HepG2 (cell line): Measurements from ENCODE around the gene PREX1. TPM values are rescaled to one million over a fixed set of nuclear protein-coding genes. Genes with fewer than 3 reads are reported as not detected.
A peak's percentile ranks its signal among the peaks of the same experiment; 100 is the strongest.

Source experiments
- AGO1 ChIP-seq: fragments of 200-400 bp; formaldehyde crosslinking; IDR thresholded peaks from 2 replicates; pipeline ENCODE4 v1.6.1; 2017; ENCODE audit warnings: mild to moderate bottlenecking, low read depth, low read length, moderate library complexity; ENCODE audit not compliant: poor library complexity, severe bottlenecking
- ARNT2 ChIP-seq: sonication (generic); formaldehyde crosslinking; IDR thresholded peaks from 2 replicates; pipeline ENCODE4 v1.8.0; 2022; ENCODE audit warnings: mild to moderate bottlenecking, low read depth, missing genetic modification reagents, moderate library complexity
- CBX5 ChIP-seq: sonication (generic); formaldehyde crosslinking; IDR thresholded peaks from 2 replicates; pipeline ENCODE4 v1.4.0; 2020; ENCODE audit warnings: missing genetic modification reagents, borderline replicate concordance
- ETV6 ChIP-seq: sonication (generic); formaldehyde crosslinking; conservative IDR thresholded peaks from 2 replicates; pipeline ENCODE4 v1.4.0; 2020; ENCODE audit warnings: missing genetic modification reagents
- FOXA1 ChIP-seq, 2 experiments: fragments of 450-650 bp in 1 of 2; sonication (generic) in 1 of 2; formaldehyde crosslinking in 1 of 2; IDR thresholded peaks; 2 replicates each; pipeline versions ENCODE4 v1.4.0 to v1.6.1; 2016 to 2020; ENCODE audit warnings: missing genetic modification reagents in 1 of 2
- ISL2 ChIP-seq: sonication (generic); formaldehyde crosslinking; IDR thresholded peaks from 2 replicates; pipeline ENCODE4 v1.5.0; 2020; ENCODE audit warnings: missing genetic modification reagents
- MED13 ChIP-seq: sonication (generic); formaldehyde crosslinking; IDR thresholded peaks from 2 replicates; pipeline ENCODE4 v1.5.0; 2020; ENCODE audit warnings: missing genetic modification reagents
- PRMT3 ChIP-seq: sonication (generic); formaldehyde crosslinking; IDR thresholded peaks from 2 replicates; pipeline ENCODE4 v1.8.1; 2022; ENCODE audit warnings: low read depth, mild to moderate bottlenecking, moderate library complexity, missing genetic modification reagents, borderline replicate concordance
- RBAK ChIP-seq: sonication (generic); formaldehyde crosslinking; IDR thresholded peaks from 2 replicates; pipeline ENCODE4 v1.5.1; 2020; ENCODE audit warnings: mild to moderate bottlenecking, missing genetic modification reagents
- RBM39 ChIP-seq: fragments of 200-400 bp; formaldehyde crosslinking; IDR thresholded peaks from one replicate; pipeline ENCODE4 v1.6.1; 2018; ENCODE audit warnings: antibody characterized with exemption, mild to moderate bottlenecking, low read depth, low read length; ENCODE audit not compliant: poor library complexity, severe bottlenecking
- SYNCRIP ChIP-seq: fragments of 200-400 bp; formaldehyde crosslinking; IDR thresholded peaks from 2 replicates; pipeline ENCODE4 v1.6.1; 2018; ENCODE audit warnings: mild to moderate bottlenecking, low read depth, low read length; ENCODE audit not compliant: insufficient read depth
- TMF1 ChIP-seq: sonication (generic); formaldehyde crosslinking; IDR thresholded peaks from 2 replicates; pipeline ENCODE4 v1.8.1; 2022; ENCODE audit warnings: low read depth, missing genetic modification reagents
- TOE1 ChIP-seq: sonication (generic); formaldehyde crosslinking; IDR thresholded peaks from 2 replicates; pipeline ENCODE4 v1.4.0; 2020; ENCODE audit warnings: mild to moderate bottlenecking, missing genetic modification reagents
- ZNF44 ChIP-seq: sonication (generic); formaldehyde crosslinking; IDR thresholded peaks from 2 replicates; pipeline ENCODE4 v1.5.1; 2020; ENCODE audit warnings: mild to moderate bottlenecking, missing genetic modification reagents
- ZNF552 ChIP-seq: sonication (generic); formaldehyde crosslinking; IDR thresholded peaks from 2 replicates; pipeline ENCODE4 v1.9.0; 2022; ENCODE audit warnings: missing genetic modification reagents, mild to moderate bottlenecking, borderline replicate concordance
- ZNF629 ChIP-seq: sonication (generic); formaldehyde crosslinking; conservative IDR thresholded peaks from 2 replicates; pipeline ENCODE4 v1.5.0; 2020; ENCODE audit warnings: missing genetic modification reagents
- ZNF709 ChIP-seq: sonication (generic); formaldehyde crosslinking; IDR thresholded peaks from 2 replicates; pipeline ENCODE4 v1.5.0; 2020; ENCODE audit warnings: mild to moderate bottlenecking, missing genetic modification reagents
- ZNF747 ChIP-seq: sonication (generic); formaldehyde crosslinking; IDR thresholded peaks from 2 replicates; pipeline ENCODE4 v1.8.1; 2023; ENCODE audit warnings: missing genetic modification reagents, mild to moderate bottlenecking, borderline replicate concordance
- ZNF850 ChIP-seq: sonication (generic); formaldehyde crosslinking; conservative IDR thresholded peaks from 2 replicates; pipeline ENCODE4 v1.9.0; 2021; ENCODE audit warnings: mild to moderate bottlenecking, missing genetic modification reagents
- polyA plus RNA-seq, 8 experiments: library from polyadenylated mRNA; depleted of rRNA in 3 of 8; stranded (reverse) in 7 of 8; unstranded in 1 of 8; fragments of >200 nt; fragmentation: Illumina TruSeq in 4 of 8; extraction: Trizol in 4 of 8; gene quantifications; 2 replicates each; pipeline versions ENCODE4 v1.2.1 to v1.2.3, GENCODE V29; 2011 to 2016; ENCODE audit warnings: low read depth in 4 of 8, missing spikeins in 1 of 8, mixed read lengths in 1 of 8; ENCODE audit not compliant: insufficient read depth in 1 of 8
- total RNA-seq, 5 experiments: library from RNA; depleted of rRNA; stranded (reverse); fragments of >200 nt; fragmentation: Illumina TruSeq; extraction: Trizol; gene quantifications; 2 replicates each; pipeline ENCODE4 v1.2.3, GENCODE V29; 2016; ENCODE audit warnings: low read depth in 1 of 5
- TF ChIP-seq, protein P1 (sequence below): sonication (generic); formaldehyde crosslinking; IDR thresholded peaks from 2 replicates; pipeline ENCODE4 v1.8.0; 2022; ENCODE audit warnings: missing genetic modification reagents, low read depth, mild to moderate bottlenecking, borderline replicate concordance
- TF ChIP-seq, protein P2 (sequence below): sonication (generic); formaldehyde crosslinking; IDR thresholded peaks from 2 replicates; pipeline ENCODE4 v1.5.0; 2020; ENCODE audit warnings: mild to moderate bottlenecking, missing genetic modification reagents
- TF ChIP-seq, protein P3 (sequence below): sonication (generic); formaldehyde crosslinking; IDR thresholded peaks from 2 replicates; pipeline ENCODE4 v1.5.0; 2020; ENCODE audit warnings: mild to moderate bottlenecking, missing genetic modification reagents, borderline replicate concordance

Gene PREX1
- total and polyA plus RNA-seq, 2 of the 13 experiments (the other 11 are each of a cell fraction or from before 2014, with no cell fraction given), result 0.02 to 0.04 TPM

GRCh38 chr20:48620507-48621375 lies 207.1 kb downstream of the PREX1 start (continued):
- TF ChIP-seq ISL2 (CRISPR knock-in tag) (0 out of 2 replicates have a peak, but pooled peaks have one; percentile 51), TOE1 (CRISPR knock-in tag) (0 out of 2 replicates have a peak, but pooled peaks have one; percentile 46), CBX5 (CRISPR knock-in tag) (0 out of 2 replicates have a peak, but pooled peaks have one; percentile 28), RBAK (CRISPR knock-in tag) (no peak), SYNCRIP (no peak), AGO1 (no peak), PRMT3 (CRISPR knock-in tag) (no peak), ZNF629 (CRISPR knock-in tag) (peak; percentile 22; the same call in 1 of the 2 replicates), ZNF552 (CRISPR knock-in tag) (no peak), ZNF850 (CRISPR knock-in tag) (no peak), ZNF44 (CRISPR knock-in tag) (no peak), MED13 (0 out of 2 replicates have a peak, but pooled peaks have one; percentile 55), FOXA1 (IDR thresholded peaks at IDR 0.05) (no peak), FOXA1 (CRISPR knock-in tag; IDR thresholded peaks at IDR 0.05) (peak; percentile 26; the same call in 1 of the 2 replicates), TMF1 (CRISPR knock-in tag) (0 out of 2 replicates have a peak, but pooled peaks have one; percentile 56), ETV6 (CRISPR knock-in tag) (0 out of 2 replicates have a peak, but pooled peaks have one; percentile 37), ZNF709 (CRISPR knock-in tag) (no peak), RBM39 (peak; percentile 75), ARNT2 (CRISPR knock-in tag) (peak; percentile 19; the same call in 1 of the 2 replicates), ZNF747 (CRISPR knock-in tag) (peak; percentile 51; the same call in 1 of the 2 replicates)
- TF ChIP-seq, protein P1, sequence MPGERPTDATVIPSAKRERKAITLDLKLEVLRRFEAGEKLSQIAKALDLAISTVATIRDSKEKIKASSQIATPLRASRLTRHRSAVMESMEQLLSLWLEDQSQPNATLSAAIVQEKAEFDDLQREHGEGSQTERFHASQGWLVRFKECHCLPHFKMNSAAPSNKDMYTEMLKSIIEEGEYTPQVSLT (CRISPR knock-in tag), result no peak
- TF ChIP-seq, protein P2, sequence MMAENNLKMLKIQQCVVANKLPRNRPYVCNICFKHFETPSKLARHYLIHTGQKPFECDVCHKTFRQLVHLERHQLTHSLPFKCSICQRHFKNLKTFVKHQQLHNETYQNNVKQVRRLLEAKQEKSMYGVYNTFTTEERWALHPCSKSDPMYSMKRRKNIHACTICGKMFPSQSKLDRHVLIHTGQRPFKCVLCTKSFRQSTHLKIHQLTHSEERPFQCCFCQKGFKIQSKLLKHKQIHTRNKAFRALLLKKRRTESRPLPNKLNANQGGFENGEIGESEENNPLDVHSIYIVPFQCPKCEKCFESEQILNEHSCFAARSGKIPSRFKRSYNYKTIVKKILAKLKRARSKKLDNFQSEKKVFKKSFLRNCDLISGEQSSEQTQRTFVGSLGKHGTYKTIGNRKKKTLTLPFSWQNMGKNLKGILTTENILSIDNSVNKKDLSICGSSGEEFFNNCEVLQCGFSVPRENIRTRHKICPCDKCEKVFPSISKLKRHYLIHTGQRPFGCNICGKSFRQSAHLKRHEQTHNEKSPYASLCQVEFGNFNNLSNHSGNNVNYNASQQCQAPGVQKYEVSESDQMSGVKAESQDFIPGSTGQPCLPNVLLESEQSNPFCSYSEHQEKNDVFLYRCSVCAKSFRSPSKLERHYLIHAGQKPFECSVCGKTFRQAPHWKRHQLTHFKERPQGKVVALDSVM (CRISPR knock-in tag), result peak; percentile 83; the same call in 1 of the 2 replicates
- TF ChIP-seq, protein P3, sequence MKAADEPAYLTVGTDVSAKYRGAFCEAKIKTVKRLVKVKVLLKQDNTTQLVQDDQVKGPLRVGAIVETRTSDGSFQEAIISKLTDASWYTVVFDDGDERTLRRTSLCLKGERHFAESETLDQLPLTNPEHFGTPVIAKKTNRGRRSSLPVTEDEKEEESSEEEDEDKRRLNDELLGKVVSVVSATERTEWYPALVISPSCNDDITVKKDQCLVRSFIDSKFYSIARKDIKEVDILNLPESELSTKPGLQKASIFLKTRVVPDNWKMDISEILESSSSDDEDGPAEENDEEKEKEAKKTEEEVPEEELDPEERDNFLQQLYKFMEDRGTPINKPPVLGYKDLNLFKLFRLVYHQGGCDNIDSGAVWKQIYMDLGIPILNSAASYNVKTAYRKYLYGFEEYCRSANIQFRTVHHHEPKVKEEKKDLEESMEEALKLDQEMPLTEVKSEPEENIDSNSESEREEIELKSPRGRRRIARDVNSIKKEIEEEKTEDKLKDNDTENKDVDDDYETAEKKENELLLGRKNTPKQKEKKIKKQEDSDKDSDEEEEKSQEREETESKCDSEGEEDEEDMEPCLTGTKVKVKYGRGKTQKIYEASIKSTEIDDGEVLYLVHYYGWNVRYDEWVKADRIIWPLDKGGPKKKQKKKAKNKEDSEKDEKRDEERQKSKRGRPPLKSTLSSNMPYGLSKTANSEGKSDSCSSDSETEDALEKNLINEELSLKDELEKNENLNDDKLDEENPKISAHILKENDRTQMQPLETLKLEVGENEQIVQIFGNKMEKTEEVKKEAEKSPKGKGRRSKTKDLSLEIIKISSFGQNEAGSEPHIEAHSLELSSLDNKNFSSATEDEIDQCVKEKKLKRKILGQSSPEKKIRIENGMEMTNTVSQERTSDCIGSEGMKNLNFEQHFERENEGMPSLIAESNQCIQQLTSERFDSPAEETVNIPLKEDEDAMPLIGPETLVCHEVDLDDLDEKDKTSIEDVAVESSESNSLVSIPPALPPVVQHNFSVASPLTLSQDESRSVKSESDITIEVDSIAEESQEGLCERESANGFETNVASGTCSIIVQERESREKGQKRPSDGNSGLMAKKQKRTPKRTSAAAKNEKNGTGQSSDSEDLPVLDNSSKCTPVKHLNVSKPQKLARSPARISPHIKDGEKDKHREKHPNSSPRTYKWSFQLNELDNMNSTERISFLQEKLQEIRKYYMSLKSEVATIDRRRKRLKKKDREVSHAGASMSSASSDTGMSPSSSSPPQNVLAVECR (CRISPR knock-in tag), result no peak; the same call in 1 of the 2 replicates
